Effector memory CD8-positive, alpha-beta T cell (primary cell): Measurements from ENCODE around the gene CLSTN2.

Experiments
- ATAC-seq: fragments of 150-1000 bp; cut with Tn5 transposase; replicated peaks from 2 replicates; pipeline ENCODE4 v1.10.0; 2021; ENCODE audit warnings: mild to moderate bottlenecking, moderate library complexity
- DNase-seq, 3 experiments: peaks; one replicate each; pipeline ENCODE4 v3.0.0; 2021
- H3K27ac Mint-ChIP-seq, 2 donors: one replicate each; pipeline ENCODE4 v1.8.0; 2022; ENCODE audit warnings: mild to moderate bottlenecking in 2 of 2, mixed read lengths in 2 of 2, moderate library complexity in 2 of 2
- H3K27me3 Mint-ChIP-seq, 2 donors: one replicate each; pipeline ENCODE4 v1.8.0; 2022; ENCODE audit warnings: mixed read lengths in 2 of 2
- H3K36me3 Mint-ChIP-seq: one replicate; pipeline ENCODE4 v1.8.0; 2022; ENCODE audit warnings: mild to moderate bottlenecking, moderate library complexity, mixed read lengths; ENCODE audit not compliant: insufficient read depth
- H3K4me1 Mint-ChIP-seq, 2 donors: one replicate each; pipeline ENCODE4 v1.8.0; 2022; ENCODE audit warnings: low read depth in 2 of 2, mixed read lengths in 2 of 2
- H3K4me3 Mint-ChIP-seq, 2 donors: one replicate each; pipeline ENCODE4 v1.8.0; 2022; ENCODE audit warnings: mild to moderate bottlenecking in 2 of 2, mixed read lengths in 2 of 2, moderate library complexity in 2 of 2
- H3K9me3 Mint-ChIP-seq, 2 donors: one replicate each; pipeline ENCODE4 v1.8.0; 2022; ENCODE audit warnings: mixed read lengths in 2 of 2

CLSTN2 gene

GRCh38 chr3:140233702-140234101 is 298.7 kb downstream of the CLSTN2 start:
- Mint-ChIP-seq H3K9me3 (peaks cover 11 to 20% of the 10 kb centered on the region in 2 donors), H3K4me1 (no peaks in the 10 kb centered on the region), H3K27ac (no peak overlapping the region), H3K4me3 (no peak overlapping the region), H3K36me3 (no peaks in the 10 kb centered on the region), H3K27me3 (peaks cover 0 to 11% of the 10 kb centered on the region in 2 donors)
- DNase-seq (no peak), ATAC-seq (no peak)

- DNase-seq: no peak
- ATAC-seq: no peak
- Mint-ChIP-seq H3K9me3 (peaks cover 10 to 18% of the 10 kb centered on the region in 2 donors), H3K4me3 (no peak overlapping the region), H3K4me1 (no peaks in the 10 kb centered on the region), H3K36me3 (no peaks in the 10 kb centered on the region), H3K27me3 (peaks cover 0 to 11% of the 10 kb centered on the region in 2 donors), H3K27ac (no peak overlapping the region)
Measured at GRCh38 chr3:140234256-140234655, 299.3 kb downstream of the CLSTN2 start.

- H3K36me3 Mint-ChIP-seq: no peaks in the 10 kb centered on the region
- H3K4me1 Mint-ChIP-seq: no peaks in the 10 kb centered on the region
- no peak overlapping the region for H3K4me3 Mint-ChIP-seq
- ATAC-seq (no peak), DNase-seq (no peak)
- peaks cover 0 to 11% of the 10 kb centered on the region in 2 donors for H3K27me3 Mint-ChIP-seq
- no peak overlapping the region for H3K27ac Mint-ChIP-seq
- peaks cover 8 to 11% of the 10 kb centered on the region in 2 donors for H3K9me3 Mint-ChIP-seq
Measured at GRCh38 chr3:140236836-140237501, 302.0 kb downstream of the CLSTN2 start.

- DNase-seq (no peak), ATAC-seq (no peak)
- H3K36me3 Mint-ChIP-seq: no peaks in the 10 kb centered on the region
- no peak overlapping the region for H3K27ac Mint-ChIP-seq
- no peak overlapping the region for H3K4me3 Mint-ChIP-seq
- H3K4me1 Mint-ChIP-seq: no peaks in the 10 kb centered on the region
- no peaks in the 10 kb centered on the region for H3K27me3 Mint-ChIP-seq
- peaks cover 0 to 2% of the 10 kb centered on the region in 2 donors for H3K9me3 Mint-ChIP-seq
Measured at GRCh38 chr3:140238646-140239314, 303.8 kb downstream of the CLSTN2 start.

GRCh38 chr3:140242818-140243276 is 307.9 kb downstream of the CLSTN2 start:
- no peaks in the 10 kb centered on the region for H3K36me3 Mint-ChIP-seq
- no peak for ATAC-seq
- no peaks in the 10 kb centered on the region for H3K4me1 Mint-ChIP-seq
- no peak overlapping the region for H3K4me3 Mint-ChIP-seq
- H3K27me3 Mint-ChIP-seq: peaks cover 0 to 1% of the 10 kb centered on the region in 2 donors
- H3K9me3 Mint-ChIP-seq: no peaks in the 10 kb centered on the region
- H3K27ac Mint-ChIP-seq: no peak overlapping the region
- DNase-seq: no peak

GRCh38 chr3:140243575-140243974 is 308.6 kb downstream of the CLSTN2 start:
- no peak for DNase-seq
- Mint-ChIP-seq H3K36me3 (no peaks in the 10 kb centered on the region), H3K4me3 (no peak overlapping the region), H3K9me3 (no peaks in the 10 kb centered on the region), H3K27ac (no peak overlapping the region), H3K27me3 (peaks cover 0 to 6% of the 10 kb centered on the region in 2 donors), H3K4me1 (no peaks in the 10 kb centered on the region)
- no peak for ATAC-seq

GRCh38 chr3:140244893-140245292 is 309.9 kb downstream of the CLSTN2 start:
- DNase-seq (no peak), ATAC-seq (no peak)
- Mint-ChIP-seq H3K9me3 (no peaks in the 10 kb centered on the region), H3K27me3 (peaks cover 0 to 6% of the 10 kb centered on the region in 2 donors), H3K4me3 (no peak overlapping the region), H3K4me1 (no peaks in the 10 kb centered on the region), H3K27ac (no peak overlapping the region), H3K36me3 (no peaks in the 10 kb centered on the region)

- Mint-ChIP-seq H3K4me1 (no peaks in the 10 kb centered on the region), H3K4me3 (no peak overlapping the region), H3K27me3 (peaks cover 0 to 6% of the 10 kb centered on the region in 2 donors), H3K36me3 (no peaks in the 10 kb centered on the region), H3K9me3 (no peaks in the 10 kb centered on the region), H3K27ac (no peak overlapping the region)
- ATAC-seq (no peak), DNase-seq (no peak)
Measured at GRCh38 chr3:140246578-140246977, 311.6 kb downstream of the CLSTN2 start.

GRCh38 chr3:140247775-140248174 is 312.8 kb downstream of the CLSTN2 start:
- peaks cover 0 to 6% of the 10 kb centered on the region in 2 donors for H3K27me3 Mint-ChIP-seq
- no peaks in the 10 kb centered on the region for H3K36me3 Mint-ChIP-seq
- no peak overlapping the region for H3K27ac Mint-ChIP-seq
- no peaks in the 10 kb centered on the region for H3K9me3 Mint-ChIP-seq
- DNase-seq: no peak
- ATAC-seq: no peak
- no peak overlapping the region for H3K4me3 Mint-ChIP-seq
- no peaks in the 10 kb centered on the region for H3K4me1 Mint-ChIP-seq

GRCh38 chr3:140249188-140249587 is 314.2 kb downstream of the CLSTN2 start:
- H3K27ac Mint-ChIP-seq: no peak overlapping the region
- ATAC-seq (no peak), DNase-seq (no peak)
- no peaks in the 10 kb centered on the region for H3K36me3 Mint-ChIP-seq
- H3K4me3 Mint-ChIP-seq: no peak overlapping the region
- H3K27me3 Mint-ChIP-seq: peaks cover 0 to 6% of the 10 kb centered on the region in 2 donors
- H3K4me1 Mint-ChIP-seq: no peaks in the 10 kb centered on the region
- H3K9me3 Mint-ChIP-seq: no peaks in the 10 kb centered on the region

- Mint-ChIP-seq H3K36me3 (no peaks in the 10 kb centered on the region), H3K27ac (no peak overlapping the region), H3K9me3 (no peaks in the 10 kb centered on the region), H3K27me3 (peaks cover 0 to 6% of the 10 kb centered on the region in 2 donors), H3K4me3 (no peak overlapping the region), H3K4me1 (no peaks in the 10 kb centered on the region)
- DNase-seq (no peak), ATAC-seq (no peak)
Measured at GRCh38 chr3:140250010-140250855, 315.2 kb downstream of the CLSTN2 start.

GRCh38 chr3:140250945-140251344 is 316.0 kb downstream of the CLSTN2 start:
- Mint-ChIP-seq H3K36me3 (no peaks in the 10 kb centered on the region), H3K27ac (no peak overlapping the region), H3K4me1 (no peaks in the 10 kb centered on the region), H3K9me3 (no peaks in the 10 kb centered on the region), H3K4me3 (no peak overlapping the region), H3K27me3 (peaks cover 0 to 6% of the 10 kb centered on the region in 2 donors)
- no peak for DNase-seq
- no peak for ATAC-seq

GRCh38 chr3:140251678-140252077 is 316.7 kb downstream of the CLSTN2 start:
- no peak for ATAC-seq

More at GRCh38 chr3:140251678-140252077, 316.7 kb downstream of the CLSTN2 start:
- H3K4me1 Mint-ChIP-seq: no peaks in the 10 kb centered on the region
- no peaks in the 10 kb centered on the region for H3K36me3 Mint-ChIP-seq
- peaks cover 0 to 6% of the 10 kb centered on the region in 2 donors for H3K27me3 Mint-ChIP-seq
- no peak for DNase-seq
- no peaks in the 10 kb centered on the region for H3K9me3 Mint-ChIP-seq
- no peak overlapping the region for H3K4me3 Mint-ChIP-seq
- H3K27ac Mint-ChIP-seq: no peak overlapping the region
